H1 (cell line): ENCODE data around the gene GRM4. TPM values are rescaled to one million over a fixed set of nuclear protein-coding genes. Genes with fewer than 3 reads are reported as not detected.

Source experiments
- CTCF ChIA-PET: fragments of 300-600 bp; sonication (Branson Sonifier 250); formaldehyde crosslinking; loops from one replicate; lab custom pipeline; 2021; ENCODE audit not compliant: partially characterized antibody; lab: Charles Lee
- POLR2A ChIA-PET: fragments of 300-600 bp; sonication (Branson Sonifier 250); formaldehyde crosslinking; loops from one replicate; lab custom pipeline; 2021; ENCODE audit warnings: inconsistent platforms; ENCODE audit not compliant: partially characterized antibody; lab: Charles Lee
- DNase-seq, 2 experiments: peaks; one replicate each; pipeline versions ENCODE4 v3.0.0 to v3.0.0-alpha.2; 2010 to 2022; ENCODE audit warnings: low spot score in 2 of 2, low read depth in 1 of 2, mixed read lengths in 1 of 2
- FAIRE-seq: peaks from 2 replicates; lab custom pipeline; 2011; peaks lifted over from hg19 to GRCh38; lab: Jason Lieb, UNC
- H2AFZ ChIP-seq: 2 replicates; pipeline ENCODE4 v1.8.1; 2012; ENCODE audit warnings: low read length, inconsistent platforms
- H2AK5ac ChIP-seq: 2 replicates; pipeline ENCODE4 v1.6.1; 2013; ENCODE audit warnings: low read depth, low read length
- H2BK120ac ChIP-seq: replicated peaks from 2 replicates; pipeline ENCODE3; 2013; ENCODE audit warnings: low read depth, low read length, inconsistent platforms
- H2BK12ac ChIP-seq: 2 replicates; pipeline ENCODE4 v1.6.1; 2013; ENCODE audit warnings: low read depth, low read length
- H2BK15ac ChIP-seq: 2 replicates; pipeline ENCODE4 v1.6.1; 2013; ENCODE audit warnings: low read length
- H2BK20ac ChIP-seq: 2 replicates; pipeline ENCODE4 v1.6.1; 2013; ENCODE audit warnings: low read length
- H2BK5ac ChIP-seq: 2 replicates; pipeline ENCODE4 v1.6.1; 2013; ENCODE audit warnings: low read depth, low read length
- H3K14ac ChIP-seq: 2 replicates; pipeline ENCODE4 v1.6.1; 2013; ENCODE audit warnings: inconsistent platforms; ENCODE audit not compliant: insufficient read length
- H3K18ac ChIP-seq: 2 replicates; pipeline ENCODE4 v1.6.1; 2013; ENCODE audit warnings: low read length; ENCODE audit errors: extremely low read depth
- H3K23ac ChIP-seq: 2 replicates; pipeline ENCODE4 v1.6.1; 2013; ENCODE audit warnings: inconsistent platforms; ENCODE audit not compliant: insufficient read length
- H3K23me2 ChIP-seq: 2 replicates; pipeline ENCODE4 v1.6.1; 2013; ENCODE audit warnings: low read depth, low read length
- H3K27ac ChIP-seq: 2 replicates; pipeline ENCODE4 v1.6.1; 2011; ENCODE audit warnings: low read depth, low read length, inconsistent platforms
- H3K27me3 ChIP-seq, 4 experiments: replicated peaks in 1 of 4; 1 replicate in 1 of 4; 2 replicates in 3 of 4; pipeline versions ENCODE4 v1.6.1 to v1.8.1; 2011 to 2013; ENCODE audit warnings: low read length in 3 of 4, mild to moderate bottlenecking in 3 of 4, inconsistent platforms in 2 of 4, mixed read lengths in 2 of 4, moderate library complexity in 1 of 4; ENCODE audit not compliant: control insufficient read depth in 3 of 4, insufficient read depth in 3 of 4; ENCODE audit errors: extremely low read depth in 1 of 4
- H3K36me3 ChIP-seq, 4 experiments: 2 replicates each; pipeline versions ENCODE4 v1.6.1 to v1.8.1; 2011 to 2013; ENCODE audit warnings: mild to moderate bottlenecking in 4 of 4, low read length in 3 of 4, moderate library complexity in 2 of 4, control low read depth in 1 of 4, inconsistent platforms in 1 of 4; ENCODE audit not compliant: insufficient read depth in 4 of 4, control insufficient read depth in 2 of 4
- H3K4ac ChIP-seq: replicated peaks from 2 replicates; pipeline ENCODE3; 2013; ENCODE audit warnings: low read length, low read depth, mixed read lengths, inconsistent platforms; ENCODE audit not compliant: insufficient read length
- H3K4me1 ChIP-seq, 4 experiments: replicated peaks in 1 of 4; 1 replicate in 1 of 4; 2 replicates in 3 of 4; pipeline versions ENCODE4 v1.6.1 to v1.8.1; 2011 to 2013; ENCODE audit warnings: low read length in 3 of 4, inconsistent platforms in 2 of 4, mixed read lengths in 1 of 4; ENCODE audit not compliant: insufficient read depth in 4 of 4, control insufficient read depth in 3 of 4
- H3K4me2 ChIP-seq, 2 experiments: 2 replicates each; pipeline versions ENCODE4 v1.6.1 to v1.8.1; 2011 to 2013; ENCODE audit warnings: low read depth in 2 of 2, low read length in 2 of 2, control low read depth in 1 of 2, inconsistent platforms in 1 of 2, mild to moderate bottlenecking in 1 of 2; ENCODE audit not compliant: insufficient read depth in 1 of 2
- H3K4me3 ChIP-seq, 4 experiments: fragments of 200-600, 300-600 bp in 1 of 4; sonication (generic), shearing (Covaris generic), sonication (Bioruptor Twin) in 1 of 4; 2 replicates each; pipeline versions ENCODE4 v1.5.1 to v1.8.1; 2011 to 2016; ENCODE audit warnings: low read length in 4 of 4, low read depth in 3 of 4, control low read depth in 2 of 4, inconsistent platforms in 2 of 4, mild to moderate bottlenecking in 2 of 4, mixed read lengths in 1 of 4, moderate library complexity in 1 of 4; ENCODE audit not compliant: insufficient read depth in 2 of 4; ENCODE audit errors: extremely low read depth in 1 of 4
- H3K56ac ChIP-seq: replicated peaks from 2 replicates; pipeline ENCODE3; 2013; ENCODE audit warnings: low read depth, mild to moderate bottlenecking, mixed read lengths, low read length, inconsistent platforms; ENCODE audit not compliant: insufficient read length
- H3K79me1 ChIP-seq: 2 replicates; pipeline ENCODE4 v1.6.1; 2013; ENCODE audit warnings: low read depth, low read length, control low read depth
- H3K79me2 ChIP-seq, 2 experiments: 2 replicates each; pipeline versions ENCODE4 v1.6.1 to v1.8.1; 2012 to 2013; ENCODE audit warnings: low read length in 2 of 2, mild to moderate bottlenecking in 2 of 2, inconsistent platforms in 1 of 2; ENCODE audit not compliant: insufficient read depth in 2 of 2, control insufficient read depth in 1 of 2
- H3K9ac ChIP-seq, 4 experiments: replicated peaks in 1 of 4; 1 replicate in 1 of 4; 2 replicates in 3 of 4; pipeline versions ENCODE4 v1.6.1 to v1.8.1; 2011 to 2013; ENCODE audit warnings: low read depth in 3 of 4, low read length in 3 of 4, control low read depth in 2 of 4, mild to moderate bottlenecking in 2 of 4, moderate library complexity in 2 of 4, inconsistent platforms in 1 of 4; ENCODE audit errors: extremely low read depth in 1 of 4
- H3K9me3 ChIP-seq, 2 experiments: 2 replicates each; pipeline versions ENCODE4 v1.6.1 to v1.8.1; 2012 to 2013; ENCODE audit warnings: mild to moderate bottlenecking in 2 of 2, moderate library complexity in 2 of 2, control low read depth in 1 of 2, inconsistent platforms in 1 of 2, low read depth in 1 of 2, low read length in 1 of 2, mixed read lengths in 1 of 2; ENCODE audit not compliant: insufficient read depth in 2 of 2
- H4K20me1 ChIP-seq, 2 experiments: replicated peaks in 1 of 2; 2 replicates each; pipeline versions ENCODE3 to v1.8.1; 2011 to 2013; ENCODE audit warnings: inconsistent platforms in 2 of 2, low read length in 2 of 2, mild to moderate bottlenecking in 1 of 2; ENCODE audit not compliant: insufficient read depth in 2 of 2, control insufficient read depth in 1 of 2
- H4K5ac ChIP-seq: 2 replicates; pipeline ENCODE4 v1.6.1; 2013; ENCODE audit warnings: low read length, low read depth, mixed read lengths, inconsistent platforms; ENCODE audit not compliant: insufficient read length
- H4K8ac ChIP-seq: 2 replicates; pipeline ENCODE4 v1.8.0; 2013; ENCODE audit warnings: mild to moderate bottlenecking, moderate library complexity, low read length, inconsistent platforms; ENCODE audit not compliant: insufficient read depth; ENCODE audit errors: extremely low read depth
- H4K91ac ChIP-seq: replicated peaks from 2 replicates; pipeline ENCODE3; 2013; ENCODE audit warnings: low read length, mixed read lengths, inconsistent platforms; ENCODE audit not compliant: insufficient read length
- JUND ChIP-seq: IDR thresholded peaks from 2 replicates; pipeline ENCODE4 v1.6.1; 2011; ENCODE audit warnings: mild to moderate bottlenecking, improper control_type of control experiment, low read length
- KDM1A ChIP-seq: fragments of 200-600, 300-600 bp; sonication (generic); IDR thresholded peaks from 2 replicates; pipeline ENCODE4 v1.7.1; 2016; ENCODE audit warnings: mild to moderate bottlenecking, low read length, borderline replicate concordance
- WGBS, 2 experiments: shearing (Covaris generic) in 1 of 2; methylation state at CpG; one replicate each; pipeline versions ENCODE4 v1.1.6 to v1.1.7; 2013 to 2015; ENCODE audit warnings: low lambda C conversion rate in 2 of 2, mixed read lengths in 2 of 2, inconsistent platforms in 1 of 2, low coverage in 1 of 2, missing lambda C conversion rate in 1 of 2; ENCODE audit not compliant: insufficient replicate concordance in 2 of 2, insufficient coverage in 1 of 2, insufficient read length in 1 of 2; ENCODE audit errors: extremely low coverage in 1 of 2, missing lambda C conversion rate in 1 of 2; 5-methylcytosine and 5-hydroxymethylcytosine counted together
- polyA plus RNA-seq, 7 experiments: library from polyadenylated mRNA; depleted of rRNA in 3 of 7; stranded (reverse) in 5 of 7; unstranded in 2 of 7; fragments of >200 nt in 5 of 7; fragments of 200-250 nt in 2 of 7; gene quantifications; 1 replicate in 5 of 7; 2 replicates in 1 of 7; 4 replicates in 1 of 7; pipeline versions ENCODE4 v1.2.1 to v1.2.3, GENCODE V29; 2011 to 2013; ENCODE audit warnings: missing spikeins in 2 of 7, mixed read lengths in 2 of 7
- total RNA-seq: library from RNA; stranded (reverse); fragmentation: NEBNext Ultra II Directional; extraction: Animal tissue kit (Norgen Biotek cat#: 25700); gene quantifications from 2 replicates; pipeline ENCODE4 v1.2.1, GENCODE V29; 2021

Gene GRM4
- total and polyA plus RNA-seq, 2 of the 8 experiments (the other 6 are each of a cell fraction or from before 2014, with no cell fraction given), result 19.6 to 21.5 TPM

GRCh38 chr6:34102099-34102656 is 43.7 kb downstream of the GRM4 start:
- FAIRE-seq (no peak), DNase-seq (no peak)
- Histone ChIP-seq H4K91ac (no peak overlapping the region), H2BK15ac (no peak overlapping the region), H3K56ac (no peak overlapping the region), H2BK12ac (no peak overlapping the region), H3K4ac (no peak overlapping the region), H2BK120ac (no peak overlapping the region), H3K9ac (no peak overlapping the region), H3K27me3 (no peaks in the 10 kb centered on the region), H3K23ac (no peak overlapping the region), H2BK20ac (no peak overlapping the region), H3K36me3 (no peaks in the 10 kb centered on the region; a peak in 1 of 8 replicates), H4K8ac (no peak overlapping the region), H2AFZ (no peak overlapping the region), H3K27ac (no peak overlapping the region), H3K4me1 (peaks cover 0 to 19% (median 12%) of the 10 kb centered on the region in 4 experiments; a peak in 6 of 7 replicates), H4K5ac (no peak overlapping the region), H2BK5ac (no peak overlapping the region), H3K14ac (no peak overlapping the region), H3K79me2 (no peaks in the 10 kb centered on the region), H3K18ac (no peak overlapping the region), H3K9me3 (no peaks in the 10 kb centered on the region), H3K4me3 (no peak overlapping the region), H4K20me1 (peaks cover 3 to 9% of the 10 kb centered on the region in 2 experiments), H3K79me1 (peaks cover 4% of the 10 kb centered on the region), H3K23me2 (no peaks in the 10 kb centered on the region), H3K4me2 (no peak overlapping the region), H2AK5ac (no peak overlapping the region)
- 90% methylated on average over 6 of the region's 6 CpGs; no CpG with 5 or more reads in 1 of the 2 experiments for WGBS, 2 experiments
- POLR2A ChIA-PET, result interaction anchor here (1.5 kb wide), 1 partner anchor 14 kb away, joined by 4 read pairs; no protein-coding TSS in a partner anchor
- CTCF ChIA-PET, result interaction anchor here (0.5 to 2.1 kb wide), 6 partner anchors 19 to 131 kb away, joined by 3 to 8 read pairs (median 4); no protein-coding TSS in a partner anchor
- no peak for TF ChIP-seq JUND
- peak; percentile 77; the same call in 1 of the 2 replicates for TF ChIP-seq KDM1A
